K562 (cell line): ENCODE data around the gene MADD. TPM values are rescaled to one million over a fixed set of nuclear protein-coding genes. Genes with fewer than 3 reads are reported as not detected.

Source experiments
- BACH1 ChIP-seq: fragments of 200-800 bp; sonication (Bioruptor generic); IDR thresholded peaks from 2 replicates; pipeline ENCODE4 v1.6.1; 2016; ENCODE audit warnings: missing genetic modification characterization, missing compliant biosample characterization
- CBFA2T3 ChIP-seq: fragments of 450-650 bp; IDR thresholded peaks from 2 replicates; pipeline ENCODE4 v1.6.1; 2017
- CREM ChIP-seq: IDR thresholded peaks from 2 replicates; pipeline ENCODE4 v1.6.1; 2014; ENCODE audit warnings: antibody characterized with exemption, low read depth
- E2F3 ChIP-seq: fragments of 250-450 bp; sonication (Bioruptor Pico); IDR thresholded peaks from 2 replicates; pipeline ENCODE4 v1.4.0; 2020; ENCODE audit warnings: mild to moderate bottlenecking
- HDAC2 ChIP-seq: fragments of 450-650 bp; IDR thresholded peaks from 2 replicates; pipeline ENCODE4 v1.6.1; 2016; ENCODE audit warnings: mild to moderate bottlenecking
- KLF1 ChIP-seq: fragments of 450-650 bp; IDR thresholded peaks from 2 replicates; pipeline ENCODE4 v1.6.1; 2016; ENCODE audit warnings: missing genetic modification characterization, missing compliant biosample characterization
- MTA1 ChIP-seq: fragments of 450-650 bp; IDR thresholded peaks from 2 replicates; pipeline ENCODE4 v1.6.1; 2017; ENCODE audit warnings: borderline replicate concordance
- NFRKB ChIP-seq: fragments of 450-650 bp; IDR thresholded peaks from 2 replicates; pipeline ENCODE4 v1.6.1; 2016; ENCODE audit warnings: low read depth
- POLR2H ChIP-seq: IDR thresholded peaks from 2 replicates; pipeline ENCODE4 v1.6.1; 2016; ENCODE audit warnings: missing genetic modification characterization, low read depth, mild to moderate bottlenecking, control low read depth, missing compliant biosample characterization, moderate library complexity
- SREBF1 ChIP-seq: fragments of 150-350 bp; IDR thresholded peaks from 2 replicates; pipeline ENCODE4 v1.6.1; 2014; ENCODE audit warnings: antibody characterized with exemption, low read depth, low read length, borderline replicate concordance
- TEAD1 ChIP-seq, 2 experiments: fragments of 450-650 bp in 1 of 2; sonication (generic) in 1 of 2; formaldehyde crosslinking; IDR thresholded peaks; 2 replicates each; pipeline versions ENCODE4 v1.4.0 to v1.8.0; 2020 to 2022; ENCODE audit warnings: mild to moderate bottlenecking in 2 of 2, missing genetic modification reagents in 1 of 2
- ZFP1 ChIP-seq: fragments of 450-650 bp; formaldehyde crosslinking; IDR thresholded peaks from 2 replicates; pipeline ENCODE4 v1.4.0; 2020; ENCODE audit warnings: mild to moderate bottlenecking, mixed read lengths
- ZKSCAN3 ChIP-seq: fragments of 250-450 bp; sonication (Bioruptor Pico); IDR thresholded peaks from 2 replicates; pipeline ENCODE4 v1.4.0; 2020
- ZNF445 ChIP-seq: fragments of 250-450 bp; sonication (Bioruptor Pico); IDR thresholded peaks from 2 replicates; pipeline ENCODE4 v1.4.0; 2020; ENCODE audit warnings: low read depth, mild to moderate bottlenecking, moderate library complexity
- polyA plus RNA-seq, 8 experiments: library from polyadenylated mRNA; depleted of rRNA in 4 of 8; stranded (reverse) in 5 of 8; unstranded in 3 of 8; fragments of >200 nt; fragmentation: Nextera tagmentation in 2 of 8; fragmentation: Illumina TruSeq in 1 of 8; extraction: Ambion mirVana in 2 of 8; extraction: Trizol in 1 of 8; gene quantifications; 2 replicates each; pipeline versions ENCODE4 v1.2.1 to v1.2.3, GENCODE V29; 2011 to 2014; ENCODE audit warnings: inconsistent platforms in 1 of 8, missing spikeins in 1 of 8
- total RNA-seq, 7 experiments: library from RNA; depleted of rRNA in 6 of 7; stranded (reverse); fragments of >200 nt in 6 of 7; fragmentation: Illumina TruSeq in 2 of 7; extraction: Trizol in 2 of 7; gene quantifications; 2 replicates each; pipeline versions ENCODE4 v1.2.1 to v1.2.3, GENCODE V29; 2011 to 2021; ENCODE audit warnings: low replicate concordance in 1 of 7
- TF ChIP-seq, protein P1 (sequence below): sonication (generic); formaldehyde crosslinking; IDR thresholded peaks from 2 replicates; pipeline ENCODE4 v1.8.0; 2022; ENCODE audit warnings: mild to moderate bottlenecking, missing genetic modification reagents
- TF ChIP-seq, protein P2 (sequence below), 2 experiments: fragments of 450-650 bp; IDR thresholded peaks; 2 replicates each; pipeline ENCODE4 v1.6.1; 2016
- TF ChIP-seq, protein P3 (sequence below), 2 experiments: fragments of 150-350 bp in 1 of 2; IDR thresholded peaks; 2 replicates each; pipeline ENCODE4 v1.6.1; 2012 to 2016; ENCODE audit warnings: low read depth in 2 of 2, low read length in 2 of 2, mild to moderate bottlenecking in 1 of 2, moderate library complexity in 1 of 2
- TF ChIP-seq, protein P4 (sequence below): sonication (generic); formaldehyde crosslinking; IDR thresholded peaks from 2 replicates; pipeline ENCODE4 v1.8.0; 2023; ENCODE audit warnings: missing genetic modification reagents, mild to moderate bottlenecking, borderline replicate concordance

MADD gene
- total and polyA plus RNA-seq, 9 of the 15 experiments (the other 6 are each of a cell fraction or from before 2014, with no cell fraction given) = 0.68 to 57.6 (median 33.6) TPM

DNA sequence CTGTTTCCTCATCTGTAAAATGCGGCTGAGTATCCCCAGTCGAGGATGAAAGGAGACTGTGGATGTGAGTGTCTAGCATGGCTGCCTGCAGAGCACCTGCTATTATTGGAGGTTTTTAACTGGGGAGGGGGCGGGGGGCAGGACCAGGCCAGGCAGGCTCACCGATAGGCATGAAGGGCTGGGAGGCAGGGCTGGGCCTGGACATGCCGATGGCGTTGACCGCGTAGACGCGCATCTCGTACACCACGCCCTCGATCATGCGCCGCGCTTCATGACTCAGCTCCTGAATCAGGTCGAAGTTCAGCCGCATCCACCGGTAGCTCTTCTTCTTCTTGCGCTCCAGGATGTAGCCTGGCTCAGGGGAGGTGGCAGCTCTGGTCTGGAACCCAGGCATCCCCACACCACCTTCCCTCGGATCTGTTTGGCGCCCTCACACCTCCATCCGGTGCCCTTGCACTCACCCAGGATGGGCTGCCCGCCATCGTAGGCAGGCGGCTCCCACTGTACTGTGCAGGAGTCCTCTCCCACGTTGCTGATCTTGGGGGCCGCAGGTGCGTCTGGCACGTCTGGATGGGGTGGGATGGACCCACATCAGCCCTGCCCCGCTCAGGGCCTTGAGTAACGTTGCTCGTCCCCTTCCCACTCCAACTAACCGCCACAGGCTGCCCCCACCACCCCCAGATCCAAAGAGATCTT, 67.4 kb downstream of the MADD start (continued):
- TF ChIP-seq BACH1 (tag) (no peak), SREBF1 (no peak), POLR2H (tag) (no peak), HDAC2 (peak; percentile 32; the same call in 1 of the 2 replicates), KLF1 (peak; percentile 84; the same call in 1 of the 2 replicates), ZKSCAN3 (CRISPR knock-in tag) (no peak), ZFP1 (CRISPR knock-in tag) (no peak), E2F3 (CRISPR knock-in tag) (no peak), NFRKB (no peak), CBFA2T3 (no peak), CREM (peak; percentile 74), MTA1 (peak; percentile 35; the same call in 1 of the 2 replicates), ZNF445 (CRISPR knock-in tag) (no peak), TEAD1 (CRISPR knock-in tag; IDR thresholded peaks at IDR 0.05) (no peak)
- TF ChIP-seq, protein P1, sequence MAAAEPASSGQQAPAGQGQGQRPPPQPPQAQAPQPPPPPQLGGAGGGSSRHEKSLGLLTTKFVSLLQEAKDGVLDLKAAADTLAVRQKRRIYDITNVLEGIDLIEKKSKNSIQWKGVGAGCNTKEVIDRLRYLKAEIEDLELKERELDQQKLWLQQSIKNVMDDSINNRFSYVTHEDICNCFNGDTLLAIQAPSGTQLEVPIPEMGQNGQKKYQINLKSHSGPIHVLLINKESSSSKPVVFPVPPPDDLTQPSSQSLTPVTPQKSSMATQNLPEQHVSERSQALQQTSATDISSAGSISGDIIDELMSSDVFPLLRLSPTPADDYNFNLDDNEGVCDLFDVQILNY (CRISPR knock-in tag) = no peak
- TF ChIP-seq, protein P2, sequence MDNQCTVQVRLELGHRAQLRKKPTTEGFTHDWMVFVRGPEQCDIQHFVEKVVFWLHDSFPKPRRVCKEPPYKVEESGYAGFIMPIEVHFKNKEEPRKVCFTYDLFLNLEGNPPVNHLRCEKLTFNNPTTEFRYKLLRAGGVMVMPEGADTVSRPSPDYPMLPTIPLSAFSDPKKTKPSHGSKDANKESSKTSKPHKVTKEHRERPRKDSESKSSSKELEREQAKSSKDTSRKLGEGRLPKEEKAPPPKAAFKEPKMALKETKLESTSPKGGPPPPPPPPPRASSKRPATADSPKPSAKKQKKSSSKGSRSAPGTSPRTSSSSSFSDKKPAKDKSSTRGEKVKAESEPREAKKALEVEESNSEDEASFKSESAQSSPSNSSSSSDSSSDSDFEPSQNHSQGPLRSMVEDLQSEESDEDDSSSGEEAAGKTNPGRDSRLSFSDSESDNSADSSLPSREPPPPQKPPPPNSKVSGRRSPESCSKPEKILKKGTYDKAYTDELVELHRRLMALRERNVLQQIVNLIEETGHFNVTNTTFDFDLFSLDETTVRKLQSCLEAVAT (IDR thresholded peaks at IDR 0.05) = no peak
- TF ChIP-seq, protein P3, sequence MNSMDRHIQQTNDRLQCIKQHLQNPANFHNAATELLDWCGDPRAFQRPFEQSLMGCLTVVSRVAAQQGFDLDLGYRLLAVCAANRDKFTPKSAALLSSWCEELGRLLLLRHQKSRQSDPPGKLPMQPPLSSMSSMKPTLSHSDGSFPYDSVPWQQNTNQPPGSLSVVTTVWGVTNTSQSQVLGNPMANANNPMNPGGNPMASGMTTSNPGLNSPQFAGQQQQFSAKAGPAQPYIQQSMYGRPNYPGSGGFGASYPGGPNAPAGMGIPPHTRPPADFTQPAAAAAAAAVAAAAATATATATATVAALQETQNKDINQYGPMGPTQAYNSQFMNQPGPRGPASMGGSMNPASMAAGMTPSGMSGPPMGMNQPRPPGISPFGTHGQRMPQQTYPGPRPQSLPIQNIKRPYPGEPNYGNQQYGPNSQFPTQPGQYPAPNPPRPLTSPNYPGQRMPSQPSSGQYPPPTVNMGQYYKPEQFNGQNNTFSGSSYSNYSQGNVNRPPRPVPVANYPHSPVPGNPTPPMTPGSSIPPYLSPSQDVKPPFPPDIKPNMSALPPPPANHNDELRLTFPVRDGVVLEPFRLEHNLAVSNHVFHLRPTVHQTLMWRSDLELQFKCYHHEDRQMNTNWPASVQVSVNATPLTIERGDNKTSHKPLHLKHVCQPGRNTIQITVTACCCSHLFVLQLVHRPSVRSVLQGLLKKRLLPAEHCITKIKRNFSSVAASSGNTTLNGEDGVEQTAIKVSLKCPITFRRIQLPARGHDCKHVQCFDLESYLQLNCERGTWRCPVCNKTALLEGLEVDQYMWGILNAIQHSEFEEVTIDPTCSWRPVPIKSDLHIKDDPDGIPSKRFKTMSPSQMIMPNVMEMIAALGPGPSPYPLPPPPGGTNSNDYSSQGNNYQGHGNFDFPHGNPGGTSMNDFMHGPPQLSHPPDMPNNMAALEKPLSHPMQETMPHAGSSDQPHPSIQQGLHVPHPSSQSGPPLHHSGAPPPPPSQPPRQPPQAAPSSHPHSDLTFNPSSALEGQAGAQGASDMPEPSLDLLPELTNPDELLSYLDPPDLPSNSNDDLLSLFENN (IDR thresholded peaks at IDR 0.05; ENCODE audit: low read depth in 2 of 2, low read length in 2 of 2) = no peak
- TF ChIP-seq, protein P4, sequence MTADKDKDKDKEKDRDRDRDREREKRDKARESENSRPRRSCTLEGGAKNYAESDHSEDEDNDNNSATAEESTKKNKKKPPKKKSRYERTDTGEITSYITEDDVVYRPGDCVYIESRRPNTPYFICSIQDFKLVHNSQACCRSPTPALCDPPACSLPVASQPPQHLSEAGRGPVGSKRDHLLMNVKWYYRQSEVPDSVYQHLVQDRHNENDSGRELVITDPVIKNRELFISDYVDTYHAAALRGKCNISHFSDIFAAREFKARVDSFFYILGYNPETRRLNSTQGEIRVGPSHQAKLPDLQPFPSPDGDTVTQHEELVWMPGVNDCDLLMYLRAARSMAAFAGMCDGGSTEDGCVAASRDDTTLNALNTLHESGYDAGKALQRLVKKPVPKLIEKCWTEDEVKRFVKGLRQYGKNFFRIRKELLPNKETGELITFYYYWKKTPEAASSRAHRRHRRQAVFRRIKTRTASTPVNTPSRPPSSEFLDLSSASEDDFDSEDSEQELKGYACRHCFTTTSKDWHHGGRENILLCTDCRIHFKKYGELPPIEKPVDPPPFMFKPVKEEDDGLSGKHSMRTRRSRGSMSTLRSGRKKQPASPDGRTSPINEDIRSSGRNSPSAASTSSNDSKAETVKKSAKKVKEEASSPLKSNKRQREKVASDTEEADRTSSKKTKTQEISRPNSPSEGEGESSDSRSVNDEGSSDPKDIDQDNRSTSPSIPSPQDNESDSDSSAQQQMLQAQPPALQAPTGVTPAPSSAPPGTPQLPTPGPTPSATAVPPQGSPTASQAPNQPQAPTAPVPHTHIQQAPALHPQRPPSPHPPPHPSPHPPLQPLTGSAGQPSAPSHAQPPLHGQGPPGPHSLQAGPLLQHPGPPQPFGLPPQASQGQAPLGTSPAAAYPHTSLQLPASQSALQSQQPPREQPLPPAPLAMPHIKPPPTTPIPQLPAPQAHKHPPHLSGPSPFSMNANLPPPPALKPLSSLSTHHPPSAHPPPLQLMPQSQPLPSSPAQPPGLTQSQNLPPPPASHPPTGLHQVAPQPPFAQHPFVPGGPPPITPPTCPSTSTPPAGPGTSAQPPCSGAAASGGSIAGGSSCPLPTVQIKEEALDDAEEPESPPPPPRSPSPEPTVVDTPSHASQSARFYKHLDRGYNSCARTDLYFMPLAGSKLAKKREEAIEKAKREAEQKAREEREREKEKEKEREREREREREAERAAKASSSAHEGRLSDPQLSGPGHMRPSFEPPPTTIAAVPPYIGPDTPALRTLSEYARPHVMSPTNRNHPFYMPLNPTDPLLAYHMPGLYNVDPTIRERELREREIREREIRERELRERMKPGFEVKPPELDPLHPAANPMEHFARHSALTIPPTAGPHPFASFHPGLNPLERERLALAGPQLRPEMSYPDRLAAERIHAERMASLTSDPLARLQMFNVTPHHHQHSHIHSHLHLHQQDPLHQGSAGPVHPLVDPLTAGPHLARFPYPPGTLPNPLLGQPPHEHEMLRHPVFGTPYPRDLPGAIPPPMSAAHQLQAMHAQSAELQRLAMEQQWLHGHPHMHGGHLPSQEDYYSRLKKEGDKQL = no peak
